Smooth muscle cell (in vitro differentiated cells): Measurements from ENCODE around the gene SDF2L1. TPM values are rescaled to one million over a fixed set of nuclear protein-coding genes. Genes with fewer than 3 reads are reported as not detected.

ENCODE experiments used
- DNase-seq: peaks from one replicate; lab custom pipeline; 2025; ENCODE audit not compliant: unreplicated experiment; lab: John Stamatoyannopoulos, UW
- H2AFZ ChIP-seq: fragments of 200-600 bp; sonication (generic); 2 replicates; pipeline ENCODE4 v1.6.0; 2016; ENCODE audit warnings: antibody characterized with exemption, low read depth, mild to moderate bottlenecking
- H3F3A ChIP-seq: fragments of 200-600 bp; sonication (generic); 2 replicates; pipeline ENCODE4 v1.6.0; 2017; ENCODE audit warnings: antibody characterized with exemption, low read depth
- H3K27ac ChIP-seq: fragments of 200-600 bp; sonication (generic); 2 replicates; pipeline ENCODE4 v1.5.1; 2016; ENCODE audit warnings: low read depth, mild to moderate bottlenecking
- H3K27me3 ChIP-seq: fragments of 200-600 bp; sonication (generic); 2 replicates; pipeline ENCODE4 v1.6.1; 2016; ENCODE audit warnings: low read depth, mild to moderate bottlenecking
- H3K36me3 ChIP-seq: fragments of 200-600 bp; sonication (generic); 2 replicates; pipeline ENCODE4 v1.5.1; 2016; ENCODE audit warnings: low read depth
- H3K4me1 ChIP-seq: fragments of 200-600 bp; sonication (generic); 2 replicates; pipeline ENCODE4 v1.5.1; 2016; ENCODE audit warnings: low read depth
- H3K4me2 ChIP-seq: fragments of 200-600 bp; sonication (generic); 2 replicates; pipeline ENCODE4 v1.6.0; 2016; ENCODE audit warnings: mild to moderate bottlenecking
- H3K4me3 ChIP-seq: fragments of 200-600 bp; sonication (generic); 2 replicates; pipeline ENCODE4 v1.5.1; 2016; ENCODE audit warnings: mild to moderate bottlenecking
- H3K79me2 ChIP-seq: fragments of 200-600 bp; sonication (generic); 2 replicates; pipeline ENCODE4 v1.6.0; 2016; ENCODE audit warnings: low read depth, mild to moderate bottlenecking
- H3K9ac ChIP-seq: fragments of 200-600 bp; sonication (generic); 2 replicates; pipeline ENCODE4 v1.6.0; 2016; ENCODE audit warnings: low read depth
- H3K9me3 ChIP-seq: fragments of 200-600 bp; sonication (generic); replicated peaks from 2 replicates; pipeline ENCODE4 v1.5.1; 2016; ENCODE audit warnings: low read depth
- H4K20me1 ChIP-seq: fragments of 200-600 bp; sonication (generic); 2 replicates; pipeline ENCODE4 v1.6.0; 2016; ENCODE audit warnings: low read depth
- WGBS: methylation state at CpG from one replicate; pipeline ENCODE4 v1.1.7; 2016; ENCODE audit warnings: low lambda C conversion rate; 5-methylcytosine and 5-hydroxymethylcytosine counted together
- polyA plus RNA-seq: library from polyadenylated mRNA; unstranded; fragments of >200 nt; fragmentation: Nextera tagmentation; extraction: Ambion mirVana; gene quantifications from 2 replicates; pipeline ENCODE4 v1.2.1, GENCODE V29; 2016
- total RNA-seq: library from RNA; depleted of rRNA; stranded (reverse); fragments of >200 nt; gene quantifications from 2 replicates; pipeline ENCODE4 v1.2.3, GENCODE V29; 2014
- TF ChIP-seq, protein P1 (sequence below): fragments of 200-600 bp; sonication (generic); IDR thresholded peaks from 2 replicates; pipeline ENCODE4 v1.5.1; 2017; ENCODE audit warnings: borderline replicate concordance, mild to moderate bottlenecking, antibody characterized with exemption; ENCODE audit not compliant: insufficient read depth, poor library complexity, severe bottlenecking

SDF2L1 gene
- total and polyA plus RNA-seq, 2 experiments from 2014 or later, result 24.9 to 102 TPM

DNA sequence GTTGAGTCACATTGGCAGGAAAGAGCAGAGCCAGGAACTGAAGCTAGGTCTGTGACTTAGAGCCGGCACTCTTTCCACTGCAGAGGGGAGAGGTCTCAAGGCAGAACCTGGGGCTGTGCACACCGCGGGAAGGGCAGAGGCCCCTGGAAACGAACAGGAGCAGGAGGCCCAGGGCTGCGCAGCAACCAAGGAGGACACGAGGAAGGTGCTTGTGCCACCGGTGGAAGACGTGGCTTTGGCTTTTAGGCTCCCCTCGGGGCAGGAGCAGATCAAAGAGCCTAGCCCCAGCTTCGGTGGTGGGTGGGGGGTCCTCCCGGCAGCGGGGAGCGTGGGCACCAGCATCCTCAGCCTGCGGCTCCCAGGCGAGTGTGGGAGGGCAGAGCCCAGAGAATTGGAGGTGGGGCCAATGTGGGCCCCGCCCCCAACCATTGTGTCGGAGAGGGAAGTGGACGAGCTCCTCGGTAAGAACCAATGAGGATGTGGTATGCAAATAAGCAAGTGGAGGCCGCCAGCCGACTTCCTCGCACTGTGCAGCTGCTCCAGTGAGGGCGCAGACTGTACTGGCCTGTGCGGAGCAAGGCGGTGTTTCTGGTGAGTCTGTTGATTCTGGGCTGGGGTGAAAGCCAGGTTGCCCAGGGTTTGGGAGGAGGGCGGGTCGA lies 9.7 kb upstream of the SDF2L1 start, which contains the start of gene CCDC116:
Gene CCDC116 (plus strand): TSS at position 524 of the 659 bp plus-strand sequence. CDS start 422 bp downstream, outside the sequence.
- no peak within 1 kb of the TSS for H3K9ac ChIP-seq
- no peak within 1 kb of the TSS for H2AFZ ChIP-seq
- no peak for DNase-seq
- no peaks in the 10 kb centered on the region for H3K36me3 ChIP-seq
- H4K20me1 ChIP-seq, result peaks cover 19% of the 10 kb centered on the region
- TF ChIP-seq, protein P1, sequence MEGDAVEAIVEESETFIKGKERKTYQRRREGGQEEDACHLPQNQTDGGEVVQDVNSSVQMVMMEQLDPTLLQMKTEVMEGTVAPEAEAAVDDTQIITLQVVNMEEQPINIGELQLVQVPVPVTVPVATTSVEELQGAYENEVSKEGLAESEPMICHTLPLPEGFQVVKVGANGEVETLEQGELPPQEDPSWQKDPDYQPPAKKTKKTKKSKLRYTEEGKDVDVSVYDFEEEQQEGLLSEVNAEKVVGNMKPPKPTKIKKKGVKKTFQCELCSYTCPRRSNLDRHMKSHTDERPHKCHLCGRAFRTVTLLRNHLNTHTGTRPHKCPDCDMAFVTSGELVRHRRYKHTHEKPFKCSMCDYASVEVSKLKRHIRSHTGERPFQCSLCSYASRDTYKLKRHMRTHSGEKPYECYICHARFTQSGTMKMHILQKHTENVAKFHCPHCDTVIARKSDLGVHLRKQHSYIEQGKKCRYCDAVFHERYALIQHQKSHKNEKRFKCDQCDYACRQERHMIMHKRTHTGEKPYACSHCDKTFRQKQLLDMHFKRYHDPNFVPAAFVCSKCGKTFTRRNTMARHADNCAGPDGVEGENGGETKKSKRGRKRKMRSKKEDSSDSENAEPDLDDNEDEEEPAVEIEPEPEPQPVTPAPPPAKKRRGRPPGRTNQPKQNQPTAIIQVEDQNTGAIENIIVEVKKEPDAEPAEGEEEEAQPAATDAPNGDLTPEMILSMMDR, result no peak
- H3F3A ChIP-seq, result no peaks in the 10 kb centered on the region
- no peaks in the 10 kb centered on the region for H3K4me1 ChIP-seq
- peaks cover 2% of the 10 kb centered on the region for H3K79me2 ChIP-seq
- H3K9me3 ChIP-seq, result no peaks in the 10 kb centered on the region
- WGBS, result 92% methylated on average over 27 of the region's 27 CpGs
- no peak within 1 kb of the TSS for H3K27ac ChIP-seq
- no peak within 1 kb of the TSS for H3K4me3 ChIP-seq
- no peaks in the 10 kb centered on the region for H3K27me3 ChIP-seq
- no peak within 1 kb of the TSS for H3K4me2 ChIP-seq

DNA sequence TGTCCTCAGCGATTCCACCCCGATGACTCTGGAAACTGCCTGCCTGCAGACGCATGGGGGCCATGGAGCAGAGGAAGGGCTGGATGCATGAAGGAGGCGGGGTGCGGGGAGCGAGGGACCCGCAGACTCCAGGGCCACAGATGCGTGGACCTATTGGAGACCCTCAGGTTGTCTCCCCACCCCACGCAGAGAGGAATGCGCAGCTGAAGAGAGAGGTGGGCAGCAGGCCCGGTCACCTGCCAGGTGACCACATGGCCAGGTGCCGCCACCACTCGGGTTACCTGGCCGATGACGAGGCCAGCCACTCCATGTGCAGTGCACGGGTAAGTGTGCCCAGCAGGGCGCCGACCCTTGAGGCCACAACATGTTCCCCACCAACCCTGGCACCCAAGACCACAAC lies 9.2 kb upstream of the SDF2L1 start:
- H3K79me2 ChIP-seq, result peaks cover 2% of the 10 kb centered on the region
- no peak overlapping the region for H3K27ac ChIP-seq
- H3K4me2 ChIP-seq, result no peak overlapping the region
- no peaks in the 10 kb centered on the region for H3K27me3 ChIP-seq
- TF ChIP-seq, protein P1, result no peak
- H4K20me1 ChIP-seq, result peaks cover 14% of the 10 kb centered on the region
- no peaks in the 10 kb centered on the region for H3F3A ChIP-seq
- H2AFZ ChIP-seq, result no peak overlapping the region
- no peak overlapping the region for H3K4me3 ChIP-seq
- no peaks in the 10 kb centered on the region for H3K4me1 ChIP-seq
- no peak for DNase-seq
- no peaks in the 10 kb centered on the region for H3K9me3 ChIP-seq
- no peak overlapping the region for H3K9ac ChIP-seq
- WGBS, result 98% methylated on average over 18 of the region's 18 CpGs
- H3K36me3 ChIP-seq, result no peaks in the 10 kb centered on the region

DNA sequence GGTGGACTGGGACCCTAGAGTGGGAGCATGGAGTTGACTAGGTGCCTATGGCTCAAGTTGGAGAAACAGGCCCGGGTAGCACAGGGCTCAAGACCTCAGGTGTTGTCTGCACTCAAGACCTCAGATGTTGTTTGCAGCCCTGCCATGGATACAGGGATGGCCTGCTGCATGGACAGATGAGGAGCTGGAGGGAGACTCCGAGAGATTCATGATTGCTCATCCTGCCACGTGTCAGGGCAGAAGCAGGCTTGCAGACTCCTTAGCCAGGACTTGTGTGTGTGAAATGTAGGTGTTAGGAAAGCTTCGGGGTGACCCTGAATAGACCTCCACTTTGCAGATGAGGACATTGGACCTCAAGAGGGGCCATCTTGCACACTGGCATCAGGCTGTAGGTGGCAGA lies 8.6 kb upstream of the SDF2L1 start:
- no peaks in the 10 kb centered on the region for H3K9me3 ChIP-seq
- no peak overlapping the region for H2AFZ ChIP-seq
- peaks cover 2% of the 10 kb centered on the region for H3K79me2 ChIP-seq
- DNase-seq, result no peak
- H3K4me1 ChIP-seq, result no peaks in the 10 kb centered on the region
- H3K9ac ChIP-seq, result no peak overlapping the region
- no peaks in the 10 kb centered on the region for H3F3A ChIP-seq
- H3K4me2 ChIP-seq, result no peak overlapping the region
- TF ChIP-seq, protein P1, result no peak
- H3K27ac ChIP-seq, result no peak overlapping the region
- H3K27me3 ChIP-seq, result no peaks in the 10 kb centered on the region
- no peaks in the 10 kb centered on the region for H3K36me3 ChIP-seq
- H3K4me3 ChIP-seq, result no peak overlapping the region
- 92% methylated on average over 4 of the region's 4 CpGs for WGBS
- peaks cover 8% of the 10 kb centered on the region for H4K20me1 ChIP-seq

DNA sequence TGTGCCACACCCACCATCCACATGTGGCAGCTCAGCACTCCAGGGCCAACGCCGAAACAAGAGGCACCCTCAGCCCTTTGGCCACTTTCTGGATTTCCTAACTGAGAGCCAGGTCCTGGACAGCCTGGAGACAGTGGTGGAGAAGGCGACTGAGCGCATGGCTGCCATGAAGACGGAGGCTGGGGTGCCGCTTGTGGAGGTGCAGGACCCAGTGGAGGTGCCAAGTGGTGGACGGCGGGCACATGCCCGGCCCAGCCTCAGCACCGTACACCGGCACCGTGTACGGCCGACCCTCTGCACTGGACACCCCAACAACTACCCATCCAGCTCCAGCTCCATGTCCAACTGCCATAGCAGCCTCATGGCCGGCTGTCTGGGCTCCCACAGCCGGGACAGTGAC lies 8.0 kb upstream of the SDF2L1 start:
- Histone ChIP-seq H3K9me3 (no peaks in the 10 kb centered on the region), H3K27me3 (no peaks in the 10 kb centered on the region), H4K20me1 (peaks cover 2% of the 10 kb centered on the region), H2AFZ (no peak overlapping the region), H3K79me2 (peaks cover 2% of the 10 kb centered on the region), H3K4me2 (no peak overlapping the region), H3K4me3 (no peak overlapping the region), H3F3A (no peaks in the 10 kb centered on the region), H3K27ac (no peak overlapping the region), H3K4me1 (no peaks in the 10 kb centered on the region), H3K9ac (no peak overlapping the region), H3K36me3 (no peaks in the 10 kb centered on the region)
- 92% methylated on average over 16 of the region's 16 CpGs for WGBS
- TF ChIP-seq, protein P1, result no peak
- DNase-seq, result no peak
